HG03196 (cell line): Measurements from ENCODE around the gene CASZ1.

Source experiments
- ATAC-seq: cut with Tn5 transposase; IDR thresholded peaks from one replicate; pipeline ENCODE4 v1.9.1; 2021; ENCODE audit not compliant: unreplicated experiment

The CASZ1 gene

GRCh38 chr1:10795276-10796021, 997 bp downstream of the CASZ1 start:
- ATAC-seq, result no peak

- ATAC-seq, result no peak
Measured at GRCh38 chr1:10794724-10795275, 1.6 kb downstream of the CASZ1 start.

GRCh38 chr1:10793129-10793651, 3.3 kb downstream of the CASZ1 start:
- ATAC-seq, result no peak

GRCh38 chr1:10791105-10791951, 5.1 kb downstream of the CASZ1 start:
- no peak for ATAC-seq

GRCh38 chr1:10789803-10790702, 6.4 kb downstream of the CASZ1 start:
- no peak for ATAC-seq

GRCh38 chr1:10789047-10789791, 7.2 kb downstream of the CASZ1 start:
- no peak for ATAC-seq

- no peak for ATAC-seq
Measured at GRCh38 chr1:10788592-10789006, 7.8 kb downstream of the CASZ1 start.

- no peak for ATAC-seq
Measured at GRCh38 chr1:10787286-10787685, 9.2 kb downstream of the CASZ1 start.

GRCh38 chr1:10785728-10786638, 10.5 kb downstream of the CASZ1 start:
- no peak for ATAC-seq

- no peak for ATAC-seq
Measured at GRCh38 chr1:10784998-10785727, 11.3 kb downstream of the CASZ1 start.

GRCh38 chr1:10782491-10783244, 13.8 kb downstream of the CASZ1 start:
- no peak for ATAC-seq

GRCh38 chr1:10781137-10781536, 15.3 kb downstream of the CASZ1 start:
- no peak for ATAC-seq

- ATAC-seq, result no peak
Measured at GRCh38 chr1:10779841-10780240, 16.6 kb downstream of the CASZ1 start.

- no peak for ATAC-seq
Measured at GRCh38 chr1:10779201-10779600, 17.2 kb downstream of the CASZ1 start.

GRCh38 chr1:10778640-10779039, 17.8 kb downstream of the CASZ1 start:
- no peak for ATAC-seq

GRCh38 chr1:10777749-10778574, 18.5 kb downstream of the CASZ1 start:
- no peak for ATAC-seq
